Hepatocyte (in vitro differentiated cells): ENCODE measurements around the gene ITM2B. TPM values are rescaled to one million over a fixed set of nuclear protein-coding genes. Genes with fewer than 3 reads are reported as not detected.

Experiments
- DNase-seq: peaks from one replicate; pipeline ENCODE4 v3.0.0-alpha.2; 2016; ENCODE audit warnings: low spot score
- H2AFZ ChIP-seq: fragments of 200-600 bp; sonication (generic); 2 replicates; pipeline ENCODE4 v1.6.0; 2016; ENCODE audit warnings: antibody characterized with exemption, mild to moderate bottlenecking
- H3K27ac ChIP-seq: fragments of 200-600 bp; sonication (generic); 2 replicates; pipeline ENCODE4 v1.5.1; 2016; ENCODE audit warnings: mild to moderate bottlenecking
- H3K27me3 ChIP-seq: fragments of 200-600 bp; sonication (generic); 2 replicates; pipeline ENCODE4 v1.6.1; 2016
- H3K36me3 ChIP-seq: fragments of 200-600 bp; sonication (generic); replicated peaks from 2 replicates; pipeline ENCODE4 v1.5.1; 2016; ENCODE audit warnings: low read depth; ENCODE audit not compliant: insufficient read depth
- H3K4me1 ChIP-seq: fragments of 200-600 bp; sonication (generic); 2 replicates; pipeline ENCODE4 v1.5.1; 2016; ENCODE audit warnings: mild to moderate bottlenecking, moderate library complexity; ENCODE audit not compliant: insufficient read depth
- H3K4me2 ChIP-seq: fragments of 200-600 bp; sonication (generic); 2 replicates; pipeline ENCODE4 v1.6.0; 2016
- H3K4me3 ChIP-seq: fragments of 200-600 bp; sonication (generic); 2 replicates; pipeline ENCODE4 v1.5.1; 2016; ENCODE audit warnings: mild to moderate bottlenecking
- H3K79me2 ChIP-seq: fragments of 200-600 bp; sonication (generic); 2 replicates; pipeline ENCODE4 v1.6.0; 2017; ENCODE audit warnings: mild to moderate bottlenecking
- H3K9me2 ChIP-seq: fragments of 200-600 bp; sonication (generic); replicated peaks from 2 replicates; pipeline ENCODE4 v1.6.0; 2017; ENCODE audit warnings: mild to moderate bottlenecking; ENCODE audit not compliant: insufficient read depth
- H3K9me3 ChIP-seq: fragments of 200-600 bp; sonication (generic); 2 replicates; pipeline ENCODE4 v1.5.1; 2016; ENCODE audit warnings: low read depth, mild to moderate bottlenecking
- H4K20me1 ChIP-seq: fragments of 200-600 bp; sonication (generic); 2 replicates; pipeline ENCODE4 v1.6.0; 2016; ENCODE audit warnings: mild to moderate bottlenecking; ENCODE audit not compliant: insufficient read depth, poor library complexity, severe bottlenecking
- EZH2 ChIP-seq: fragments of 200-600 bp; sonication (generic); IDR thresholded peaks from 2 replicates; pipeline ENCODE4 v1.6.1; 2016; ENCODE audit warnings: antibody characterized with exemption, mild to moderate bottlenecking, borderline replicate concordance
- EZH2phosphoT487 ChIP-seq: fragments of 200-600 bp; sonication (generic); IDR thresholded peaks from one replicate; pipeline ENCODE4 v1.6.1; 2018; ENCODE audit warnings: antibody characterized with exemption, mild to moderate bottlenecking, low read depth, moderate library complexity; ENCODE audit not compliant: unreplicated experiment, severe bottlenecking
- WGBS: methylation state at CpG from one replicate; pipeline ENCODE4 v1.1.6; 2016; ENCODE audit warnings: low lambda C conversion rate; ENCODE audit errors: missing lambda C conversion rate; 5-methylcytosine and 5-hydroxymethylcytosine counted together
- polyA plus RNA-seq: library from polyadenylated mRNA; unstranded; fragments of >200 nt; fragmentation: Nextera tagmentation; extraction: Ambion mirVana; gene quantifications from 2 replicates; pipeline ENCODE4 v1.2.1, GENCODE V29; 2016
- total RNA-seq: library from RNA; depleted of rRNA; stranded (reverse); fragments of >200 nt; gene quantifications from 2 replicates; pipeline ENCODE4 v1.2.3, GENCODE V29; 2014
- TF ChIP-seq, protein P1 (sequence below): fragments of 200-600 bp; sonication (generic); IDR thresholded peaks from 2 replicates; pipeline ENCODE4 v1.5.1; 2016; ENCODE audit warnings: antibody characterized with exemption, mild to moderate bottlenecking; ENCODE audit not compliant: poor library complexity

ITM2B gene
- total and polyA plus RNA-seq, 2 experiments from 2014 or later: 449 to 588 TPM

DNA sequence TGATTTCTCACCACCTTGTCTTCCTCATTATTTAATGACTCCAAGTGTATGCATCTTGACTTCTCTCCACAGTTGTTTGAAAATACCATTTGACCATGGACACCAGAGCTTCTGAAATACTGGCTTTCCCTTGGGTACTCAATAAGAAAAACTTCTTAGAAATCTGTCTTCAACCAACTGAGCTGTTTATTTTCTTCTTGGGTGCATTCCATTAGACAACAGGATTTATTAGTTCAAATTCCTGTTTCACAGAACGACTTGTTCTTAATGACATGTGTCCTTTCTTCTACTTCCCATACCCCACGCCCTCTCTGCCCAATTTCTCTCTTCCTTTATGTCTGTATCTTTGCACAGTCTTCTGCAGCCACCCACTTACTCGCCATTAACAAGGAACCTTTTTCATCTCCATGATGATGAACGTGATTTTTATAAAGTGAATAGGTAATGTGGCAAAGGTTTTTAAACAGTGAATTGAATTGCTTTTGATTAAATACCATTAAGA, 11.3 kb upstream of the ITM2B start:
- TF ChIP-seq EZH2 (no peak), EZH2phosphoT487 (no peak)
- TF ChIP-seq, protein P1, sequence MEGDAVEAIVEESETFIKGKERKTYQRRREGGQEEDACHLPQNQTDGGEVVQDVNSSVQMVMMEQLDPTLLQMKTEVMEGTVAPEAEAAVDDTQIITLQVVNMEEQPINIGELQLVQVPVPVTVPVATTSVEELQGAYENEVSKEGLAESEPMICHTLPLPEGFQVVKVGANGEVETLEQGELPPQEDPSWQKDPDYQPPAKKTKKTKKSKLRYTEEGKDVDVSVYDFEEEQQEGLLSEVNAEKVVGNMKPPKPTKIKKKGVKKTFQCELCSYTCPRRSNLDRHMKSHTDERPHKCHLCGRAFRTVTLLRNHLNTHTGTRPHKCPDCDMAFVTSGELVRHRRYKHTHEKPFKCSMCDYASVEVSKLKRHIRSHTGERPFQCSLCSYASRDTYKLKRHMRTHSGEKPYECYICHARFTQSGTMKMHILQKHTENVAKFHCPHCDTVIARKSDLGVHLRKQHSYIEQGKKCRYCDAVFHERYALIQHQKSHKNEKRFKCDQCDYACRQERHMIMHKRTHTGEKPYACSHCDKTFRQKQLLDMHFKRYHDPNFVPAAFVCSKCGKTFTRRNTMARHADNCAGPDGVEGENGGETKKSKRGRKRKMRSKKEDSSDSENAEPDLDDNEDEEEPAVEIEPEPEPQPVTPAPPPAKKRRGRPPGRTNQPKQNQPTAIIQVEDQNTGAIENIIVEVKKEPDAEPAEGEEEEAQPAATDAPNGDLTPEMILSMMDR: no peak
- Histone ChIP-seq H3K4me2 (peak overlapping the region; percentile 57), H3K27ac (peak overlapping the region; percentile 67), H3K79me2 (no peaks in the 10 kb centered on the region), H3K9me3 (no peaks in the 10 kb centered on the region), H4K20me1 (no peaks in the 10 kb centered on the region), H3K4me3 (no peak overlapping the region), H3K4me1 (peaks cover 7% of the 10 kb centered on the region), H3K27me3 (no peaks in the 10 kb centered on the region), H2AFZ (no peak overlapping the region), H3K9me2 (no peaks in the 10 kb centered on the region), H3K36me3 (no peaks in the 10 kb centered on the region)
- DNase-seq: no peak
- WGBS: 72% methylated on average over 4 of the region's 4 CpGs

GRCh38 chr13:48222358-48223301, 10.4 kb upstream of the ITM2B start:
- peak overlapping the region; percentile 4 for H2AFZ ChIP-seq
- no peaks in the 10 kb centered on the region for H3K27me3 ChIP-seq
- H4K20me1 ChIP-seq: no peaks in the 10 kb centered on the region
- H3K4me3 ChIP-seq: no peak overlapping the region
- H3K79me2 ChIP-seq: no peaks in the 10 kb centered on the region
- H3K4me2 ChIP-seq: peak overlapping the region; percentile 57
- no peaks in the 10 kb centered on the region for H3K36me3 ChIP-seq
- H3K9me3 ChIP-seq: no peaks in the 10 kb centered on the region
- TF ChIP-seq EZH2phosphoT487 (no peak), EZH2 (no peak)
- TF ChIP-seq, protein P1: no peak
- no peak for DNase-seq
- H3K27ac ChIP-seq: peak overlapping the region; percentile 67
- peaks cover 7% of the 10 kb centered on the region for H3K4me1 ChIP-seq
- 79% methylated on average over 12 of the region's 12 CpGs for WGBS
- H3K9me2 ChIP-seq: no peaks in the 10 kb centered on the region

- Histone ChIP-seq H3K9me3 (no peaks in the 10 kb centered on the region), H2AFZ (no peak overlapping the region), H3K9me2 (no peaks in the 10 kb centered on the region), H3K4me3 (no peak overlapping the region), H3K79me2 (no peaks in the 10 kb centered on the region), H3K36me3 (no peaks in the 10 kb centered on the region), H3K4me2 (no peak overlapping the region), H3K4me1 (peaks cover 7% of the 10 kb centered on the region), H3K27ac (no peak overlapping the region), H4K20me1 (no peaks in the 10 kb centered on the region), H3K27me3 (no peaks in the 10 kb centered on the region)
- WGBS: 70% methylated on average over 3 of the region's 3 CpGs
- TF ChIP-seq, protein P1: no peak
- TF ChIP-seq EZH2phosphoT487 (no peak), EZH2 (no peak)
- DNase-seq: no peak
These were observed 8.3 kb upstream of the ITM2B start for GRCh38 chr13:48224701-48225100.
